ENCODE results near the gene EPHB2. TPM values are rescaled to one million over a fixed set of nuclear protein-coding genes. Genes with fewer than 3 reads are reported as not detected.

The EPHB2 gene
- total and polyA plus RNA-seq, 2 of the 8 experiments (the other 6 are each of a cell fraction or from before 2014, with no cell fraction given), result 15.8 to 17.2 TPM

DNA sequence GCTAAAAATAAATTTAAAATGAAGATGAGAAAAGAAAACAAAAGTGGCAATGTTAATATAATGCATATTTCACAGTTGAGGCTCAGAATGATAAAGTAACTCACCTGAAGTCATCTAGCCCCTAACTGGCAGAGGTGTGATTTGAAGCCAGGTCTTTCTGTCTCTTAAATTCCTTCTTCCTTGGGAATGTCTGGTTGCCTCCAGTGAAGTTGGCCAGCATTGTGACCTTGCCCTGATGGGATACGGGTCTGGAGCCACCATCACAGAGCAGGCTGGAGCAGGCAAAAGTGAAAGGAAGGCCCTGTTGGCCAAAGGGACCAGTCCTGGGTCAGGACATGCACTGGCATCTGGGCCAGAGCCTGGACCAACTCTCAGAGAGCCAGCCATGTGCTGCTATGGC, 111.7 kb downstream of the EPHB2 start:
- H3K36me3 ChIP-seq (ENCODE audit: control insufficient read depth in 2 of 4, insufficient read depth in 4 of 4, low read length in 3 of 4), result no peaks in the 10 kb centered on the region
- CTCF ChIA-PET (ENCODE audit: partially characterized antibody), result interaction anchor here (0.9 kb wide), 1 partner anchor 40 kb away, joined by 3 read pairs; no protein-coding TSS in a partner anchor
- WGBS, 2 experiments (ENCODE audit: extremely low coverage in 1 of 2, insufficient coverage in 1 of 2, insufficient read length in 1 of 2, insufficient replicate concordance in 2 of 2, low coverage in 1 of 2, low lambda C conversion rate in 2 of 2, missing lambda C conversion rate in 1 of 2), result 100% methylated on average over 1 of the region's 1 CpG; no CpG with 5 or more reads in 1 of the 2 experiments

More for the DNA sequence above, 111.7 kb downstream of the EPHB2 start:
- Histone ChIP-seq H3K79me1 (ENCODE audit: low read depth, low read length) (no peaks in the 10 kb centered on the region), H3K4me3 (ENCODE audit: extremely low read depth in 1 of 4, insufficient read depth in 2 of 4, low read depth in 3 of 4, low read length in 4 of 4) (no peak overlapping the region), H4K20me1 (replicated peaks in 1 of 2; ENCODE audit: control insufficient read depth in 1 of 2, insufficient read depth in 2 of 2, low read length in 2 of 2) (no peaks in the 10 kb centered on the region), H2AK5ac (ENCODE audit: low read depth, low read length) (no peak overlapping the region), H3K14ac (ENCODE audit: insufficient read length) (no peak overlapping the region), H4K8ac (ENCODE audit: extremely low read depth, insufficient read depth, low read length) (no peak overlapping the region), H2BK15ac (ENCODE audit: low read length) (no peak overlapping the region), H3K4ac (replicated peaks; ENCODE audit: insufficient read length, low read depth, low read length) (no peak overlapping the region), H3K4me1 (replicated peaks in 1 of 4; ENCODE audit: control insufficient read depth in 3 of 4, insufficient read depth in 4 of 4, low read length in 3 of 4) (peaks cover 6 to 17% (median 11%) of the 10 kb centered on the region in 4 experiments), H2BK20ac (ENCODE audit: low read length) (no peak overlapping the region), H3K23me2 (ENCODE audit: low read depth, low read length) (no peaks in the 10 kb centered on the region; the same call in 1 of the 2 replicates), H3K56ac (replicated peaks; ENCODE audit: insufficient read length, low read depth, low read length) (no peak overlapping the region), H2BK12ac (ENCODE audit: low read depth, low read length) (no peak overlapping the region; the same call in 1 of the 2 replicates), H2BK120ac (replicated peaks; ENCODE audit: low read depth, low read length) (no peak overlapping the region), H2BK5ac (ENCODE audit: low read depth, low read length) (no peak overlapping the region; the same call in 1 of the 2 replicates), H3K23ac (ENCODE audit: insufficient read length) (no peak overlapping the region), H2AFZ (ENCODE audit: low read length) (no peak overlapping the region), H3K4me2 (ENCODE audit: insufficient read depth in 1 of 2, low read depth in 2 of 2, low read length in 2 of 2) (no peak overlapping the region), H4K91ac (replicated peaks; ENCODE audit: insufficient read length, low read length) (no peak overlapping the region), H3K9me3 (ENCODE audit: insufficient read depth in 2 of 2, low read depth in 1 of 2, low read length in 1 of 2) (no peaks in the 10 kb centered on the region), H3K27me3 (replicated peaks in 1 of 4; ENCODE audit: control insufficient read depth in 3 of 4, extremely low read depth in 1 of 4, insufficient read depth in 3 of 4, low read length in 3 of 4) (no peaks in the 10 kb centered on the region), H3K27ac (ENCODE audit: low read depth, low read length) (no peak overlapping the region), H3K79me2 (ENCODE audit: control insufficient read depth in 1 of 2, insufficient read depth in 2 of 2, low read length in 2 of 2) (no peaks in the 10 kb centered on the region), H4K5ac (ENCODE audit: insufficient read length, low read depth, low read length) (no peak overlapping the region), H3K9ac (replicated peaks in 1 of 4; ENCODE audit: extremely low read depth in 1 of 4, low read depth in 3 of 4, low read length in 3 of 4) (no peak overlapping the region), H3K18ac (ENCODE audit: extremely low read depth, low read length) (no peak overlapping the region)
- DNase-seq (ENCODE audit: low read depth in 1 of 2, low spot score in 2 of 2) (no peak), FAIRE-seq (no peak)
- POLR2A ChIA-PET (ENCODE audit: partially characterized antibody), result interaction anchor here (0.8 kb wide), 1 partner anchor 10 kb away, joined by 3 read pairs; no protein-coding TSS in a partner anchor
- TF ChIP-seq CHD2 (IDR thresholded peaks at IDR 0.05; ENCODE audit: low read length) (no peak), NANOG (IDR thresholded peaks at IDR 0.05; ENCODE audit: insufficient read depth, low read depth, low read length, poor library complexity, severe bottlenecking) (no peak), EP300 (IDR thresholded peaks at IDR 0.05; ENCODE audit: borderline replicate concordance in 1 of 2, low read depth in 2 of 2, low read length in 2 of 2) (no peak), RAD21 (IDR thresholded peaks at IDR 0.05 in 1 of 2, conservative IDR thresholded peaks at IDR 0.05 in 1 of 2; ENCODE audit: low read depth in 2 of 2, low read length in 2 of 2) (no peak), BCL11A (IDR thresholded peaks at IDR 0.05; ENCODE audit: low read depth in 2 of 2, low read length in 2 of 2) (no peak), YY1 (IDR thresholded peaks at IDR 0.05; ENCODE audit: low read depth, low read length) (no peak), GABPA (IDR thresholded peaks at IDR 0.05; ENCODE audit: borderline replicate concordance, insufficient read depth, low read length) (no peak), FOSL1 (IDR thresholded peaks at IDR 0.05; ENCODE audit: insufficient read depth, low read depth, low read length) (no peak)
- TF ChIP-seq, protein P1, sequence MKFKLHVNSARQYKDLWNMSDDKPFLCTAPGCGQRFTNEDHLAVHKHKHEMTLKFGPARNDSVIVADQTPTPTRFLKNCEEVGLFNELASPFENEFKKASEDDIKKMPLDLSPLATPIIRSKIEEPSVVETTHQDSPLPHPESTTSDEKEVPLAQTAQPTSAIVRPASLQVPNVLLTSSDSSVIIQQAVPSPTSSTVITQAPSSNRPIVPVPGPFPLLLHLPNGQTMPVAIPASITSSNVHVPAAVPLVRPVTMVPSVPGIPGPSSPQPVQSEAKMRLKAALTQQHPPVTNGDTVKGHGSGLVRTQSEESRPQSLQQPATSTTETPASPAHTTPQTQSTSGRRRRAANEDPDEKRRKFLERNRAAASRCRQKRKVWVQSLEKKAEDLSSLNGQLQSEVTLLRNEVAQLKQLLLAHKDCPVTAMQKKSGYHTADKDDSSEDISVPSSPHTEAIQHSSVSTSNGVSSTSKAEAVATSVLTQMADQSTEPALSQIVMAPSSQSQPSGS (IDR thresholded peaks at IDR 0.05; ENCODE audit: low read length), result no peak
